ENCODE data around the gene BOLA3.
"Not testable (repeated sequence)": the region's sequence is repeated elsewhere in the genome, so short reads cannot be mapped to it uniquely, and the experiment has no call there.

BOLA3 gene

GRCh38 chr2:74101574-74102300, 46.0 kb downstream of the BOLA3 start:
- DNase-seq (ENCODE audit: low spot score) = no peak

- no peak for DNase-seq (ENCODE audit: low spot score)
Measured at GRCh38 chr2:74100254-74101216, 47.2 kb downstream of the BOLA3 start.

- DNase-seq (ENCODE audit: low spot score) = no peak
Measured at GRCh38 chr2:74099835-74100234, 47.9 kb downstream of the BOLA3 start.

GRCh38 chr2:74099271-74099670, 48.4 kb downstream of the BOLA3 start:
- DNase-seq (ENCODE audit: low spot score) = no peak

- no peak for DNase-seq (ENCODE audit: low spot score)
Measured at GRCh38 chr2:74097574-74097973, 50.1 kb downstream of the BOLA3 start.

- no peak for DNase-seq (ENCODE audit: low spot score)
Measured at GRCh38 chr2:74096052-74096451, 51.7 kb downstream of the BOLA3 start.

GRCh38 chr2:74095632-74096031, 52.1 kb downstream of the BOLA3 start:
- DNase-seq (ENCODE audit: low spot score) = no peak

GRCh38 chr2:74094291-74094690, 53.4 kb downstream of the BOLA3 start:
- no peak for DNase-seq (ENCODE audit: low spot score)

- no peak for DNase-seq (ENCODE audit: low spot score)
Measured at GRCh38 chr2:74093840-74094239, 53.9 kb downstream of the BOLA3 start.

- DNase-seq (ENCODE audit: low spot score) = no peak
Measured at GRCh38 chr2:74093426-74093825, 54.3 kb downstream of the BOLA3 start.

GRCh38 chr2:74092275-74092674, 55.4 kb downstream of the BOLA3 start:
- DNase-seq (ENCODE audit: low spot score) = no peak

- no peak for DNase-seq (ENCODE audit: low spot score)
Measured at GRCh38 chr2:74091391-74091790, 56.3 kb downstream of the BOLA3 start.

- DNase-seq (ENCODE audit: low spot score) = no peak
Measured at GRCh38 chr2:74089816-74090745, 57.6 kb downstream of the BOLA3 start.

GRCh38 chr2:74088676-74089075, 59.0 kb downstream of the BOLA3 start:
- not testable (repeated sequence) for DNase-seq (ENCODE audit: low spot score)

- no peak for DNase-seq (ENCODE audit: low spot score)
Measured at GRCh38 chr2:74087696-74088095, 60.0 kb downstream of the BOLA3 start.

GRCh38 chr2:74086021-74086420, 61.7 kb downstream of the BOLA3 start:
- DNase-seq (ENCODE audit: low spot score) = no peak
